GM23338 (cell line): ENCODE data around the gene NMRK2. TPM values are rescaled to one million over a fixed set of nuclear protein-coding genes. Genes with fewer than 3 reads are reported as not detected.

ENCODE experiments used
- ATAC-seq: fragments of 200-7000 bp; cut with Tn5 transposase; 3 replicates; pipeline ENCODE4 v1.9.1; 2020
- DNase-seq: peaks from one replicate; pipeline ENCODE4 v3.0.0-alpha.2; 2015; ENCODE audit warnings: low spot score
- H2AFZ ChIP-seq: fragments of 200-600 bp; sonication (generic); 2 replicates; pipeline ENCODE4 v1.8.0; 2016; ENCODE audit warnings: antibody characterized with exemption, mild to moderate bottlenecking, moderate library complexity
- H3F3A ChIP-seq: fragments of 200-600 bp; sonication (generic); replicated peaks from 2 replicates; pipeline ENCODE4 v1.8.0; 2017; ENCODE audit warnings: antibody characterized with exemption, mixed run types, low read depth
- H3K27ac ChIP-seq: fragments of 200-600 bp; sonication (generic); 2 replicates; pipeline ENCODE4 v1.6.1; 2016; ENCODE audit warnings: low read depth
- H3K27me3 ChIP-seq: fragments of 200-600 bp; sonication (generic); 2 replicates; pipeline ENCODE4 v1.8.0; 2016; ENCODE audit warnings: mild to moderate bottlenecking, mixed run types, moderate library complexity; ENCODE audit not compliant: insufficient read depth
- H3K36me3 ChIP-seq: fragments of 200-600 bp; sonication (generic); 2 replicates; pipeline ENCODE4 v1.8.0; 2016; ENCODE audit warnings: mild to moderate bottlenecking; ENCODE audit not compliant: insufficient read depth
- H3K4me1 ChIP-seq: fragments of 200-600 bp; sonication (generic); 2 replicates; pipeline ENCODE4 v1.8.0; 2016; ENCODE audit warnings: mild to moderate bottlenecking, moderate library complexity; ENCODE audit not compliant: insufficient read depth
- H3K4me2 ChIP-seq: fragments of 200-600 bp; sonication (generic); 2 replicates; pipeline ENCODE4 v1.7.1; 2017; ENCODE audit warnings: mixed run types
- H3K4me3 ChIP-seq: fragments of 200-600 bp; sonication (generic); 2 replicates; pipeline ENCODE4 v1.6.1; 2016; ENCODE audit warnings: mixed run types
- H3K79me2 ChIP-seq: fragments of 200-600 bp; sonication (generic); replicated peaks from 2 replicates; pipeline ENCODE4 v1.8.0; 2017; ENCODE audit warnings: mild to moderate bottlenecking; ENCODE audit not compliant: insufficient read depth
- H3K9me2 ChIP-seq: fragments of 200-600 bp; sonication (generic); 2 replicates; pipeline ENCODE4 v1.8.0; 2017; ENCODE audit not compliant: insufficient read depth
- H4K20me1 ChIP-seq: fragments of 200-600 bp; sonication (generic); replicated peaks from 2 replicates; pipeline ENCODE4 v1.8.0; 2017; ENCODE audit warnings: mild to moderate bottlenecking; ENCODE audit not compliant: insufficient read depth
- H3K27ac Mint-ChIP-seq: 2 replicates; pipeline ENCODE4 v1.8.0; 2020; ENCODE audit warnings: inconsistent platforms, mild to moderate bottlenecking, moderate library complexity, mixed read lengths
- H3K27me3 Mint-ChIP-seq: 3 replicates; pipeline ENCODE4 v1.8.0; 2022; ENCODE audit warnings: low read depth, mild to moderate bottlenecking, moderate library complexity, mixed read lengths, inconsistent platforms; ENCODE audit not compliant: insufficient read depth, poor library complexity
- H3K36me3 Mint-ChIP-seq: 3 replicates; pipeline ENCODE4 v1.8.0; 2021; ENCODE audit warnings: low read depth, mild to moderate bottlenecking, inconsistent platforms, moderate library complexity, mixed read lengths
- H3K4me1 Mint-ChIP-seq: 3 replicates; pipeline ENCODE4 v1.8.0; 2020; ENCODE audit warnings: mild to moderate bottlenecking, inconsistent platforms, mixed read lengths
- H3K4me3 Mint-ChIP-seq: 3 replicates; pipeline ENCODE4 v1.8.0; 2021; ENCODE audit warnings: moderate library complexity, mild to moderate bottlenecking, inconsistent platforms, mixed read lengths
- H3K9me3 Mint-ChIP-seq: 3 replicates; pipeline ENCODE4 v1.8.0; 2020; ENCODE audit warnings: moderate library complexity, mild to moderate bottlenecking, inconsistent platforms, mixed read lengths
- CREB1 ChIP-seq: fragments of 250-450 bp; sonication (Bioruptor Pico); IDR thresholded peaks from 2 replicates; pipeline ENCODE4 v1.5.0; 2020; ENCODE audit warnings: low read depth, mild to moderate bottlenecking, moderate library complexity
- EZH2 ChIP-seq: fragments of 200-600 bp; sonication (generic); IDR thresholded peaks from one replicate; pipeline ENCODE4 v1.8.0; 2017; ENCODE audit warnings: antibody characterized with exemption, mild to moderate bottlenecking, low read depth; ENCODE audit not compliant: unreplicated experiment
- EZH2phosphoT487 ChIP-seq: fragments of 200-600 bp; sonication (generic); IDR thresholded peaks from one replicate; pipeline ENCODE4 v1.8.1; 2018; ENCODE audit warnings: antibody characterized with exemption; ENCODE audit not compliant: unreplicated experiment
- JUNB ChIP-seq: IDR thresholded peaks from one replicate; pipeline ENCODE4 v1.6.1; 2016; ENCODE audit warnings: antibody characterized with exemption; ENCODE audit not compliant: unreplicated experiment
- NANOG ChIP-seq: IDR thresholded peaks from 2 replicates; pipeline ENCODE4 v1.6.1; 2016; ENCODE audit warnings: antibody characterized with exemption, borderline replicate concordance
- POLR2AphosphoS5 ChIP-seq: IDR thresholded peaks from 2 replicates; pipeline ENCODE4 v1.6.1; 2016; ENCODE audit warnings: antibody characterized with exemption, low read depth
- STAT1 ChIP-seq: IDR thresholded peaks from one replicate; pipeline ENCODE4 v1.6.1; 2016; ENCODE audit warnings: antibody characterized with exemption; ENCODE audit not compliant: unreplicated experiment
- ZNF114 ChIP-seq: fragments of 250-450 bp; sonication (Bioruptor Pico); IDR thresholded peaks from 2 replicates; pipeline ENCODE4 v1.5.0; 2020; ENCODE audit warnings: mild to moderate bottlenecking, moderate library complexity
- ZNF331 ChIP-seq: fragments of 250-450 bp; sonication (Bioruptor Pico); IDR thresholded peaks from 2 replicates; pipeline ENCODE4 v1.5.0; 2020; ENCODE audit warnings: low read depth, mild to moderate bottlenecking, moderate library complexity
- polyA plus RNA-seq: library from polyadenylated mRNA; unstranded; fragments of >200 nt; fragmentation: Nextera tagmentation; extraction: Ambion mirVana; gene quantifications from 2 replicates; pipeline ENCODE4 v1.2.1, GENCODE V29; 2016
- total RNA-seq: library from RNA; depleted of rRNA; stranded (reverse); fragments of >200 nt; shearing (Covaris generic); gene quantifications from 2 replicates; pipeline ENCODE4 v1.2.3, GENCODE V29; 2014
- TF ChIP-seq, protein P1 (sequence below): IDR thresholded peaks from one replicate; pipeline ENCODE4 v1.6.1; 2018; ENCODE audit warnings: antibody characterized with exemption; ENCODE audit not compliant: unreplicated experiment
- TF ChIP-seq, protein P2 (sequence below): fragments of 250-450 bp; sonication (Bioruptor Pico); IDR thresholded peaks from 2 replicates; pipeline ENCODE4 v1.5.0; 2020; ENCODE audit warnings: mild to moderate bottlenecking, moderate library complexity
- TF ChIP-seq, protein P3 (sequence below), 2 experiments: fragments of 200-600 bp in 1 of 2; sonication (generic) in 1 of 2; conservative IDR thresholded peaks; 2 replicates each; pipeline versions ENCODE4 v1.5.1 to v1.6.1; 2016 to 2017; ENCODE audit warnings: antibody characterized with exemption in 2 of 2, low read depth in 2 of 2, mild to moderate bottlenecking in 2 of 2, moderate library complexity in 1 of 2
- TF ChIP-seq, protein P4 (sequence below): IDR thresholded peaks from 2 replicates; pipeline ENCODE4 v1.6.1; 2016; ENCODE audit warnings: antibody characterized with exemption

The NMRK2 gene
- total and polyA plus RNA-seq, 2 experiments from 2014 or later = 55.9 to 65.3 TPM

DNA sequence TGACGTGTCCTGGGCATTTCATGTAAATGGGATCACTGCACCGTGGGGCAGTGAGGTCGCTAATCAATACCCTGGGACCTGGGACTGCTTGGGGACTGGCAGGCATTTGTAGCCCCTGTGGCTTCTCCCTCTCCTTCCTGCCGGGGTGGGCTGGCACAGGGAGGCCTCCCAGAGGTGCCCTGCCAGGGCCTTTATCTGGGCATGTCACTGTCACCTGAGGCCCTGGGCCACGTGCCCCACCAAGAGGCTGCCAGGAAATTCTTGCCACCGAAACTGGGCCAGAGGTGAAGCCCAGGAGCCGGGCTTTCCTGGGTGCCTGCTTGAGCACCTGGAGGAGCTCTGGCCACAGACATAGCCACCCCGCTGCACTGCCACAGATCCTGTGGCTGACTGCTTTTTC is 1.8 kb upstream of the NMRK2 start:
- DNase-seq (no peak), ATAC-seq (no peak)
- Histone ChIP-seq H3K9me2 (no peaks in the 10 kb centered on the region), H3F3A (no peaks in the 10 kb centered on the region), H3K79me2 (peaks cover 12% of the 10 kb centered on the region), H3K27me3 (no peaks in the 10 kb centered on the region), H3K36me3 (no peaks in the 10 kb centered on the region), H3K4me1 (no peaks in the 10 kb centered on the region; the same call in 1 of the 2 replicates), H4K20me1 (no peaks in the 10 kb centered on the region), H3K4me2 (no peak overlapping the region), H3K4me3 (no peak overlapping the region), H3K27ac (no peak overlapping the region), H2AFZ (no peak overlapping the region)
- peaks cover 8% of the 10 kb centered on the region for H3K27me3 Mint-ChIP-seq
- H3K36me3 Mint-ChIP-seq = no peaks in the 10 kb centered on the region; the same call in 2 of the 3 replicates
- TF ChIP-seq JUNB = no peak
- no peak for TF ChIP-seq CREB1 (CRISPR knock-in tag)
- TF ChIP-seq, protein P1, sequence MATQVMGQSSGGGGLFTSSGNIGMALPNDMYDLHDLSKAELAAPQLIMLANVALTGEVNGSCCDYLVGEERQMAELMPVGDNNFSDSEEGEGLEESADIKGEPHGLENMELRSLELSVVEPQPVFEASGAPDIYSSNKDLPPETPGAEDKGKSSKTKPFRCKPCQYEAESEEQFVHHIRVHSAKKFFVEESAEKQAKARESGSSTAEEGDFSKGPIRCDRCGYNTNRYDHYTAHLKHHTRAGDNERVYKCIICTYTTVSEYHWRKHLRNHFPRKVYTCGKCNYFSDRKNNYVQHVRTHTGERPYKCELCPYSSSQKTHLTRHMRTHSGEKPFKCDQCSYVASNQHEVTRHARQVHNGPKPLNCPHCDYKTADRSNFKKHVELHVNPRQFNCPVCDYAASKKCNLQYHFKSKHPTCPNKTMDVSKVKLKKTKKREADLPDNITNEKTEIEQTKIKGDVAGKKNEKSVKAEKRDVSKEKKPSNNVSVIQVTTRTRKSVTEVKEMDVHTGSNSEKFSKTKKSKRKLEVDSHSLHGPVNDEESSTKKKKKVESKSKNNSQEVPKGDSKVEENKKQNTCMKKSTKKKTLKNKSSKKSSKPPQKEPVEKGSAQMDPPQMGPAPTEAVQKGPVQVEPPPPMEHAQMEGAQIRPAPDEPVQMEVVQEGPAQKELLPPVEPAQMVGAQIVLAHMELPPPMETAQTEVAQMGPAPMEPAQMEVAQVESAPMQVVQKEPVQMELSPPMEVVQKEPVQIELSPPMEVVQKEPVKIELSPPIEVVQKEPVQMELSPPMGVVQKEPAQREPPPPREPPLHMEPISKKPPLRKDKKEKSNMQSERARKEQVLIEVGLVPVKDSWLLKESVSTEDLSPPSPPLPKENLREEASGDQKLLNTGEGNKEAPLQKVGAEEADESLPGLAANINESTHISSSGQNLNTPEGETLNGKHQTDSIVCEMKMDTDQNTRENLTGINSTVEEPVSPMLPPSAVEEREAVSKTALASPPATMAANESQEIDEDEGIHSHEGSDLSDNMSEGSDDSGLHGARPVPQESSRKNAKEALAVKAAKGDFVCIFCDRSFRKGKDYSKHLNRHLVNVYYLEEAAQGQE = no peak
- no peak for TF ChIP-seq EZH2phosphoT487
- TF ChIP-seq, protein P2, sequence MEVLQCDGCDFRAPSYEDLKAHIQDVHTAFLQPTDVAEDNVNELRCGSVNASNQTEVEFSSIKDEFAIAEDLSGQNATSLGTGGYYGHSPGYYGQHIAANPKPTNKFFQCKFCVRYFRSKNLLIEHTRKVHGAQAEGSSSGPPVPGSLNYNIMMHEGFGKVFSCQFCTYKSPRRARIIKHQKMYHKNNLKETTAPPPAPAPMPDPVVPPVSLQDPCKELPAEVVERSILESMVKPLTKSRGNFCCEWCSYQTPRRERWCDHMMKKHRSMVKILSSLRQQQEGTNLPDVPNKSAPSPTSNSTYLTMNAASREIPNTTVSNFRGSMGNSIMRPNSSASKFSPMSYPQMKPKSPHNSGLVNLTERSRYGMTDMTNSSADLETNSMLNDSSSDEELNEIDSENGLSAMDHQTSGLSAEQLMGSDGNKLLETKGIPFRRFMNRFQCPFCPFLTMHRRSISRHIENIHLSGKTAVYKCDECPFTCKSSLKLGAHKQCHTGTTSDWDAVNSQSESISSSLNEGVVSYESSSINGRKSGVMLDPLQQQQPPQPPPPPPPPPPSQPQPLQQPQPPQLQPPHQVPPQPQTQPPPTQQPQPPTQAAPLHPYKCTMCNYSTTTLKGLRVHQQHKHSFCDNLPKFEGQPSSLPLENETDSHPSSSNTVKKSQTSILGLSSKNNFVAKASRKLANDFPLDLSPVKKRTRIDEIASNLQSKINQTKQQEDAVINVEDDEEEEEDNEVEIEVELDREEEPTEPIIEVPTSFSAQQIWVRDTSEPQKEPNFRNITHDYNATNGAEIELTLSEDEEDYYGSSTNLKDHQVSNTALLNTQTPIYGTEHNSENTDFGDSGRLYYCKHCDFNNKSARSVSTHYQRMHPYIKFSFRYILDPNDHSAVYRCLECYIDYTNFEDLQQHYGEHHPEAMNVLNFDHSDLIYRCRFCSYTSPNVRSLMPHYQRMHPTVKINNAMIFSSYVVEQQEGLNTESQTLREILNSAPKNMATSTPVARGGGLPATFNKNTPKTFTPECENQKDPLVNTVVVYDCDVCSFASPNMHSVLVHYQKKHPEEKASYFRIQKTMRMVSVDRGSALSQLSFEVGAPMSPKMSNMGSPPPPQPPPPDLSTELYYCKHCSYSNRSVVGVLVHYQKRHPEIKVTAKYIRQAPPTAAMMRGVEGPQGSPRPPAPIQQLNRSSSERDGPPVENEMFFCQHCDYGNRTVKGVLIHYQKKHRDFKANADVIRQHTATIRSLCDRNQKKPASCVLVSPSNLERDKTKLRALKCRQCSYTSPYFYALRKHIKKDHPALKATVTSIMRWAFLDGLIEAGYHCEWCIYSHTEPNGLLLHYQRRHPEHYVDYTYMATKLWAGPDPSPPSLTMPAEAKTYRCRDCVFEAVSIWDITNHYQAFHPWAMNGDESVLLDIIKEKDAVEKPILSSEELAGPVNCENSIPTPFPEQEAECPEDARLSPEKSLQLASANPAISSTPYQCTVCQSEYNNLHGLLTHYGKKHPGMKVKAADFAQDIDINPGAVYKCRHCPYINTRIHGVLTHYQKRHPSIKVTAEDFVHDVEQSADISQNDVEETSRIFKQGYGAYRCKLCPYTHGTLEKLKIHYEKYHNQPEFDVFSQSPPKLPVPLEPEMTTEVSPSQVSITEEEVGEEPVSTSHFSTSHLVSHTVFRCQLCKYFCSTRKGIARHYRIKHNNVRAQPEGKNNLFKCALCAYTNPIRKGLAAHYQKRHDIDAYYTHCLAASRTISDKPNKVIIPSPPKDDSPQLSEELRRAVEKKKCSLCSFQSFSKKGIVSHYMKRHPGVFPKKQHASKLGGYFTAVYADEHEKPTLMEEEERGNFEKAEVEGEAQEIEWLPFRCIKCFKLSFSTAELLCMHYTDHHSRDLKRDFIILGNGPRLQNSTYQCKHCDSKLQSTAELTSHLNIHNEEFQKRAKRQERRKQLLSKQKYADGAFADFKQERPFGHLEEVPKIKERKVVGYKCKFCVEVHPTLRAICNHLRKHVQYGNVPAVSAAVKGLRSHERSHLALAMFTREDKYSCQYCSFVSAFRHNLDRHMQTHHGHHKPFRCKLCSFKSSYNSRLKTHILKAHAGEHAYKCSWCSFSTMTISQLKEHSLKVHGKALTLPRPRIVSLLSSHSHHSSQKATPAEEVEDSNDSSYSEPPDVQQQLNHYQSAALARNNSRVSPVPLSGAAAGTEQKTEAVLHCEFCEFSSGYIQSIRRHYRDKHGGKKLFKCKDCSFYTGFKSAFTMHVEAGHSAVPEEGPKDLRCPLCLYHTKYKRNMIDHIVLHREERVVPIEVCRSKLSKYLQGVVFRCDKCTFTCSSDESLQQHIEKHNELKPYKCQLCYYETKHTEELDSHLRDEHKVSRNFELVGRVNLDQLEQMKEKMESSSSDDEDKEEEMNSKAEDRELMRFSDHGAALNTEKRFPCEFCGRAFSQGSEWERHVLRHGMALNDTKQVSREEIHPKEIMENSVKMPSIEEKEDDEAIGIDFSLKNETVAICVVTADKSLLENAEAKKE (CRISPR knock-in tag) = no peak
- TF ChIP-seq, protein P3, sequence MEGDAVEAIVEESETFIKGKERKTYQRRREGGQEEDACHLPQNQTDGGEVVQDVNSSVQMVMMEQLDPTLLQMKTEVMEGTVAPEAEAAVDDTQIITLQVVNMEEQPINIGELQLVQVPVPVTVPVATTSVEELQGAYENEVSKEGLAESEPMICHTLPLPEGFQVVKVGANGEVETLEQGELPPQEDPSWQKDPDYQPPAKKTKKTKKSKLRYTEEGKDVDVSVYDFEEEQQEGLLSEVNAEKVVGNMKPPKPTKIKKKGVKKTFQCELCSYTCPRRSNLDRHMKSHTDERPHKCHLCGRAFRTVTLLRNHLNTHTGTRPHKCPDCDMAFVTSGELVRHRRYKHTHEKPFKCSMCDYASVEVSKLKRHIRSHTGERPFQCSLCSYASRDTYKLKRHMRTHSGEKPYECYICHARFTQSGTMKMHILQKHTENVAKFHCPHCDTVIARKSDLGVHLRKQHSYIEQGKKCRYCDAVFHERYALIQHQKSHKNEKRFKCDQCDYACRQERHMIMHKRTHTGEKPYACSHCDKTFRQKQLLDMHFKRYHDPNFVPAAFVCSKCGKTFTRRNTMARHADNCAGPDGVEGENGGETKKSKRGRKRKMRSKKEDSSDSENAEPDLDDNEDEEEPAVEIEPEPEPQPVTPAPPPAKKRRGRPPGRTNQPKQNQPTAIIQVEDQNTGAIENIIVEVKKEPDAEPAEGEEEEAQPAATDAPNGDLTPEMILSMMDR (conservative IDR thresholded peaks at IDR 0.05; ENCODE audit: low read depth in 2 of 2) = no peak
- TF ChIP-seq, protein P4, sequence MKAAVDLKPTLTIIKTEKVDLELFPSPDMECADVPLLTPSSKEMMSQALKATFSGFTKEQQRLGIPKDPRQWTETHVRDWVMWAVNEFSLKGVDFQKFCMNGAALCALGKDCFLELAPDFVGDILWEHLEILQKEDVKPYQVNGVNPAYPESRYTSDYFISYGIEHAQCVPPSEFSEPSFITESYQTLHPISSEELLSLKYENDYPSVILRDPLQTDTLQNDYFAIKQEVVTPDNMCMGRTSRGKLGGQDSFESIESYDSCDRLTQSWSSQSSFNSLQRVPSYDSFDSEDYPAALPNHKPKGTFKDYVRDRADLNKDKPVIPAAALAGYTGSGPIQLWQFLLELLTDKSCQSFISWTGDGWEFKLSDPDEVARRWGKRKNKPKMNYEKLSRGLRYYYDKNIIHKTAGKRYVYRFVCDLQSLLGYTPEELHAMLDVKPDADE = no peak
- no peak for TF ChIP-seq POLR2AphosphoS5
- no peak for TF ChIP-seq ZNF114 (CRISPR knock-in tag)
- TF ChIP-seq EZH2 = no peak
- TF ChIP-seq STAT1 = no peak
- no peak for TF ChIP-seq ZNF331 (CRISPR knock-in tag)
- no peak for TF ChIP-seq NANOG
- no peaks in the 10 kb centered on the region for H3K9me3 Mint-ChIP-seq
- no peak overlapping the region for H3K27ac Mint-ChIP-seq
- no peaks in the 10 kb centered on the region for H3K4me1 Mint-ChIP-seq
- H3K4me3 Mint-ChIP-seq = no peak overlapping the region
